Testis (tissue), 3 donors: ENCODE measurements around the gene PCDHGA3. TPM values are rescaled to one million over a fixed set of nuclear protein-coding genes. Genes with fewer than 3 reads are reported as not detected.

Source experiments
- DNase-seq: peaks from one replicate; pipeline ENCODE4 v3.0.0-alpha.2; 2019
- H3K27ac ChIP-seq, 2 donors: fragments of 200-600 bp; sonication (generic); one replicate each; pipeline ENCODE4 v1.5.1; 2019
- H3K27me3 ChIP-seq: fragments of 200-600 bp; sonication (generic); one replicate; pipeline ENCODE4 v1.5.1; 2019
- H3K36me3 ChIP-seq: fragments of 200-600 bp; sonication (generic); one replicate; pipeline ENCODE4 v1.5.1; 2017; ENCODE audit warnings: low read depth; ENCODE audit errors: missing control alignments
- H3K4me1 ChIP-seq: fragments of 200-600 bp; sonication (generic); one replicate; pipeline ENCODE4 v1.5.1; 2019
- H3K4me3 ChIP-seq, 2 donors: fragments of 200-600 bp; sonication (generic); one replicate each; pipeline ENCODE4 v1.5.1; 2017 to 2019
- H3K9me3 ChIP-seq: fragments of 200-600 bp; sonication (generic); one replicate; pipeline ENCODE4 v1.5.1; 2017
- CTCF ChIP-seq, 3 experiments: fragments of 450-650 bp in 2 of 3; fragments of 200-600 bp in 1 of 3; sonication (generic) in 1 of 3; IDR thresholded peaks; one replicate each; pipeline ENCODE4 v1.5.1; 2016 to 2019; ENCODE audit warnings: antibody characterized with exemption in 3 of 3, mild to moderate bottlenecking in 2 of 3, moderate library complexity in 1 of 3
- POLR2A ChIP-seq: fragments of 450-650 bp; IDR thresholded peaks from one replicate; pipeline ENCODE4 v1.6.1; 2017; ENCODE audit warnings: antibody characterized with exemption, mild to moderate bottlenecking, moderate library complexity
- WGBS, 2 donors: methylation state at CpG; one replicate each; pipeline ENCODE4 v1.1.5; 2018; 5-methylcytosine and 5-hydroxymethylcytosine counted together
- intact Hi-C: fragments of 100-400 bp; cut with DNase I; formaldehyde crosslinking; loops from one replicate; pipeline ENCODE4 v1.15.1; 2023; ENCODE audit warnings: low total_unique reads
- polyA plus RNA-seq: library from polyadenylated mRNA; stranded (reverse); fragments of 350-450 nt; fragmentation: Illumina TruSeq; extraction: RNeasy Lipid Tissue Mini Kit (QIAGEN cat#74804); gene quantifications from one replicate; pipeline ENCODE4 v1.2.3, GENCODE V29; 2014; ENCODE audit warnings: low read depth, low replicate concordance; ENCODE audit not compliant: insufficient read depth
- total RNA-seq, 2 donors: library from RNA; depleted of rRNA; stranded (reverse); fragments of >200 nt; gene quantifications; one replicate each; pipeline ENCODE4 v1.2.3, GENCODE V29; 2016

The PCDHGA3 gene
- total and polyA plus RNA-seq, 3 donors from 2014 or later: 4.4 to 31.8 (median 19.3) TPM

GRCh38 chr5:141362719-141363118 is 19.1 kb downstream of the PCDHGA3 start:
- H3K27ac ChIP-seq: no peak overlapping the region
- no peaks in the 10 kb centered on the region for H3K9me3 ChIP-seq
- TF ChIP-seq CTCF (IDR thresholded peaks at IDR 0.05): no peak
- TF ChIP-seq POLR2A: no peak
- DNase-seq: no peak
- no peaks in the 10 kb centered on the region for H3K27me3 ChIP-seq
- H3K4me1 ChIP-seq: no peaks in the 10 kb centered on the region
- H3K4me3 ChIP-seq: no peak overlapping the region
- H3K36me3 ChIP-seq: no peaks in the 10 kb centered on the region
- intact Hi-C loops: no loop called here

DNA sequence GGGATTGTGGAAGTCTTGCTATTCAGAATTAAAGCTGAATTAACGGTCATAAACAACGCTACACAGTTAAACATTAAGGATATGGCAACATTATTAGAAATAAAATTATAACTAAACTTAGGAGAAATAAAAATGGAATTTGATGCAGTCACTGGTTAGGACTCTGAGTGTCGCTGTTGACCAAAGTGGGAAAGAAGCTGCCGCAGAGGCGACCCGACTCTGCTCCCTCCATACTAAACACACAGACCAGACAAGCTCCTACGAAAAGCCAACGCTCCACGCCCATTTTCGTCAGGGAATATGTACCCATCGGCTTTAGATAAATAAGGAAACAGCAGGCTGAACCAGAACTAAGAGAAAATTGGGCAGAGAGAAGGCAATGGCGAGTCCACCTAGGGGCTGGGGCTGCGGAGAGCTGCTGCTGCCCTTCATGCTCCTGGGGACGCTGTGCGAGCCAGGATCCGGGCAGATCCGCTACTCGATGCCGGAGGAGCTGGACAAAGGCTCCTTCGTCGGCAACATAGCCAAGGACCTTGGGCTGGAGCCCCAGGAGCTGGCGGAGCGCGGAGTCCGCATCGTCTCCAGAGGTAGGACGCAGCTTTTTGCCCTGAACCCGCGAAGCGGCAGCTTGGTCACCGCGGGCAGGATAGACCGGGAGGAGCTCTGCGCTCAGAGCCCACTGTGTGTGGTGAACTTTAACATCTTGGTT is 20.5 kb downstream of the PCDHGA3 start, which contains the start of gene PCDHGA5:
PCDHGA5 (plus strand) TSS at position 211 of the 709 bp plus-strand sequence; CDS start at position 380, 169 bp downstream.
- whole genome bisulfite sequencing, 2 donors: 17 to 20% methylated on average over 28 to 34 of the region's 34 CpGs
- no peaks in the 10 kb centered on the region for H3K27me3 ChIP-seq
- H3K4me3 ChIP-seq: peak within 1 kb of the TSS in 1 of 2 donors; percentile 27
- TF ChIP-seq POLR2A (no peak), CTCF (IDR thresholded peaks at IDR 0.05) (no peak)
- H3K27ac ChIP-seq: no peak within 1 kb of the TSS
- no peaks in the 10 kb centered on the region for H3K9me3 ChIP-seq
- H3K36me3 ChIP-seq: no peaks in the 10 kb centered on the region
- intact Hi-C loops: no loop called here
- DNase-seq: no peak
- no peaks in the 10 kb centered on the region for H3K4me1 ChIP-seq

GRCh38 chr5:141366016-141366896 is 22.6 kb downstream of the PCDHGA3 start:
- intact Hi-C loops: no loop called here
- no peak for DNase-seq

More at GRCh38 chr5:141366016-141366896, 22.6 kb downstream of the PCDHGA3 start:
- no peaks in the 10 kb centered on the region for H3K4me1 ChIP-seq
- H3K4me3 ChIP-seq: no peak overlapping the region
- H3K9me3 ChIP-seq: no peaks in the 10 kb centered on the region
- no peaks in the 10 kb centered on the region for H3K27me3 ChIP-seq
- H3K36me3 ChIP-seq: no peaks in the 10 kb centered on the region
- no peak for TF ChIP-seq CTCF (IDR thresholded peaks at IDR 0.05)
- no peak for TF ChIP-seq POLR2A
- H3K27ac ChIP-seq: no peak overlapping the region
- 28 to 34% methylated on average over 22 to 46 of the region's 46 CpGs for WGBS, 2 donors
